ENCODE data around the gene CACNA1B. TPM values are rescaled to one million over a fixed set of nuclear protein-coding genes. Genes with fewer than 3 reads are reported as not detected.

The CACNA1B gene
- total and polyA plus RNA-seq, 2 of the 4 experiments (the other 2 are of a cell fraction): 0.02 TPM; not detected in 1

GRCh38 chr9:137949260-137949659 is 71.7 kb downstream of the CACNA1B start:
- H3K27ac ChIP-seq (ENCODE audit: insufficient read depth, low read length): no peak overlapping the region
- H2BK5ac ChIP-seq (ENCODE audit: low read depth, low read length, poor library complexity, severe bottlenecking): peak overlapping the region; percentile 74
- peak overlapping the region; percentile 9 for H2AK9ac ChIP-seq (replicated peaks; ENCODE audit: low read depth, low read length, poor library complexity)
- intact Hi-C loops (cut with micrococcal nuclease) (no loop called here), in situ Hi-C loops (cut with MboI; ENCODE audit: low sequenced_read_pairs) (no loop called here), dilution Hi-C loops (cut with HindIII; ENCODE audit: low sequenced_read_pairs, unreplicated experiment) (no loop called here)
- no peak overlapping the region for H2AK5ac ChIP-seq (ENCODE audit: low read depth, low read length)
- H3K56ac ChIP-seq (ENCODE audit: extremely low read depth, insufficient read depth, low read length): no peak overlapping the region
- H2BK15ac ChIP-seq (ENCODE audit: low read depth, low read length): no peak overlapping the region
- no peaks in the 10 kb centered on the region for H4K20me1 ChIP-seq (ENCODE audit: insufficient read depth, low read length)
- no peaks in the 10 kb centered on the region for H3K4me1 ChIP-seq (ENCODE audit: control insufficient read depth, insufficient read depth, low read length)
- CTCF ChIA-PET: no interaction called here
- H3K9me1 ChIP-seq (ENCODE audit: insufficient read depth, low read length): no peaks in the 10 kb centered on the region
- no peaks in the 10 kb centered on the region for H3K79me1 ChIP-seq (ENCODE audit: low read depth in 1 of 2, low read length in 2 of 2)
- no peaks in the 10 kb centered on the region for H3K36me3 ChIP-seq (ENCODE audit: control insufficient read depth, insufficient read depth, low read length)
- H2BK120ac ChIP-seq (ENCODE audit: low read depth, low read length): no peak overlapping the region
- WGBS, 2 experiments (ENCODE audit: extremely low coverage in 2 of 2, insufficient read length in 1 of 2): 88% methylated on average over 7 of the region's 8 CpGs; no CpG with 5 or more reads in 1 of the 2 experiments
- H3K18ac ChIP-seq (ENCODE audit: low read depth, low read length): no peak overlapping the region
- DNase-seq (no peak), ATAC-seq (ENCODE audit: low read depth) (no peak)
- no peak overlapping the region for H2BK20ac ChIP-seq (ENCODE audit: low read depth, low read length)
- BruUV-seq (replicated peaks): no TSS peak
- no peaks in the 10 kb centered on the region for H3K27me3 ChIP-seq (ENCODE audit: control insufficient read depth, insufficient read depth, low read length)
- no peak overlapping the region for H4K91ac ChIP-seq (ENCODE audit: insufficient read depth, low read depth, low read length)
- TF ChIP-seq POLR2A (IDR thresholded peaks at IDR 0.05; ENCODE audit: low read depth, low read length) (no peak), CEBPB (IDR thresholded peaks at IDR 0.05; ENCODE audit: low read depth, low read length) (no peak)
- no peak overlapping the region for H3K23ac ChIP-seq (ENCODE audit: low read depth, low read length)
- H3K4ac ChIP-seq (ENCODE audit: low read depth, low read length): no peak overlapping the region
- H4K5ac ChIP-seq (ENCODE audit: low read depth, low read length): no peak overlapping the region
- no peak overlapping the region for H3K4me2 ChIP-seq (ENCODE audit: low read depth, low read length)
- no peak overlapping the region for H3K9ac ChIP-seq (ENCODE audit: low read depth, low read length)
- H3K14ac ChIP-seq (replicated peaks; ENCODE audit: low read depth, low read length): no peak overlapping the region
- no peak overlapping the region for H2AFZ ChIP-seq (replicated peaks; ENCODE audit: low read length, poor library complexity)
- H4K8ac ChIP-seq (ENCODE audit: low read depth in 2 of 2, low read length in 2 of 2): no peak overlapping the region
- POLR2A ChIA-PET (ENCODE audit: unreplicated experiment): no interaction called here
- H3K9me3 ChIP-seq (ENCODE audit: control insufficient read depth, insufficient read depth, low read length): peaks cover 60% of the 10 kb centered on the region
- H3K4me3 ChIP-seq (ENCODE audit: insufficient read depth, low read depth, low read length): no peak overlapping the region

Data from IMR-90 (cell line).